GM12878 (cell line): Measurements from ENCODE around the gene ITGB8. TPM values are rescaled to one million over a fixed set of nuclear protein-coding genes. Genes with fewer than 3 reads are reported as not detected.

Experiments
- ATAC-seq: fragments of 200-7000 bp; cut with Tn5 transposase; 3 replicates; pipeline ENCODE4 v1.9.1; 2020; ENCODE audit warnings: mild to moderate bottlenecking, moderate library complexity
- BruUV-seq: library from RNA; stranded (reverse); fragments of 400-500 nt; replicated peaks from 2 replicates; lab custom pipeline; 2021; lab: Mats Ljungman, UMichigan
- CTCF ChIA-PET: fragments of 300-600 bp; sonication (Branson Sonifier 250); formaldehyde crosslinking; extraction: SDS; loops from one replicate; lab custom pipeline; 2021; ENCODE audit warnings: inconsistent platforms; lab: Yijun Ruan, JAX
- POLR2A ChIA-PET: fragments of 350-600 bp; formaldehyde crosslinking; extraction: SDS; loops from one replicate; lab custom pipeline; 2021; ENCODE audit warnings: inconsistent platforms; lab: Charles Lee
- RAD21 ChIA-PET: fragments of 300-600 bp; sonication (Branson Sonifier 250); formaldehyde crosslinking; loops from one replicate; lab custom pipeline; 2023; ENCODE audit warnings: antibody characterized with exemption; ENCODE audit not compliant: unreplicated experiment; lab: Charles Lee
- SMC1A ChIA-PET: fragments of 300-600 bp; sonication (Branson Sonifier 250); formaldehyde crosslinking; loops from one replicate; lab custom pipeline; 2023; ENCODE audit not compliant: unreplicated experiment, uncharacterized antibody; lab: Charles Lee
- DNase-seq: peaks from one replicate; pipeline ENCODE4 v3.0.0-alpha.2; 2011; ENCODE audit warnings: low read depth, low spot score
- FAIRE-seq: peaks from 3 replicates; lab custom pipeline; 2011; peaks lifted over from hg19 to GRCh38; lab: Jason Lieb, UNC
- H2AFZ ChIP-seq: 2 replicates; pipeline ENCODE4 v1.6.0; 2011; ENCODE audit warnings: low read depth, low read length, control low read depth; ENCODE audit not compliant: control insufficient read depth
- H3K27ac ChIP-seq: 2 replicates; pipeline ENCODE4 v1.5.1; 2011; ENCODE audit warnings: control low read depth; ENCODE audit not compliant: control insufficient read depth, insufficient read depth
- H3K27me3 ChIP-seq, 2 experiments: replicated peaks in 1 of 2; 2 replicates each; pipeline versions ENCODE4 v1.6.0 to v1.6.1; 2011; ENCODE audit warnings: low read length in 1 of 2; ENCODE audit not compliant: control insufficient read depth in 2 of 2, insufficient read depth in 2 of 2
- H3K36me3 ChIP-seq, 2 experiments: 2 replicates each; pipeline ENCODE4 v1.5.1; 2011; ENCODE audit warnings: low read length in 1 of 2; ENCODE audit not compliant: control insufficient read depth in 2 of 2, insufficient read depth in 2 of 2
- H3K4me1 ChIP-seq: 2 replicates; pipeline ENCODE4 v1.6.1; 2011; ENCODE audit warnings: mild to moderate bottlenecking, low read length, moderate library complexity, mixed read lengths; ENCODE audit not compliant: control insufficient read depth, insufficient read depth
- H3K4me2 ChIP-seq: 2 replicates; pipeline ENCODE4 v1.6.0; 2011; ENCODE audit warnings: control low read depth; ENCODE audit not compliant: control insufficient read depth, insufficient read depth
- H3K4me3 ChIP-seq: fragments of 200-600 bp; sonication (generic); 2 replicates; pipeline ENCODE4 v1.5.1; 2016
- H3K79me2 ChIP-seq: 2 replicates; pipeline ENCODE4 v1.6.0; 2011; ENCODE audit warnings: low read length; ENCODE audit not compliant: control insufficient read depth, insufficient read depth
- H3K9ac ChIP-seq: 2 replicates; pipeline ENCODE4 v1.8.0; 2011; ENCODE audit warnings: low read length, control low read depth, mixed read lengths; ENCODE audit not compliant: control insufficient read depth, insufficient read depth
- H3K9me3 ChIP-seq: replicated peaks from 3 replicates; pipeline ENCODE4 v1.5.1; 2011; ENCODE audit warnings: mild to moderate bottlenecking, low read length; ENCODE audit not compliant: control insufficient read depth, insufficient read depth
- H4K20me1 ChIP-seq: 2 replicates; pipeline ENCODE4 v1.6.0; 2011; ENCODE audit not compliant: control insufficient read depth, insufficient read depth
- ASH2L ChIP-seq: fragments of 300-600, 200-600 bp; sonication (generic); IDR thresholded peaks from 2 replicates; pipeline ENCODE4 v1.6.1; 2017; ENCODE audit warnings: low read depth, mild to moderate bottlenecking, borderline replicate concordance
- ATF7 ChIP-seq: fragments of 450-650 bp; IDR thresholded peaks from 2 replicates; pipeline ENCODE4 v1.6.1; 2016; ENCODE audit warnings: low read depth, mild to moderate bottlenecking
- BCL11A ChIP-seq: IDR thresholded peaks from 2 replicates; pipeline ENCODE4 v1.6.1; 2011; ENCODE audit warnings: low read depth, low read length
- CBX5 ChIP-seq: sonication (generic); IDR thresholded peaks from 2 replicates; pipeline ENCODE4 v1.6.1; 2016; ENCODE audit warnings: low read depth, moderate library complexity, mild to moderate bottlenecking, inconsistent platforms
- CEBPZ ChIP-seq: fragments of 150-350 bp; IDR thresholded peaks from 2 replicates; pipeline ENCODE4 v1.6.1; 2016; ENCODE audit warnings: low read depth, low read length
- ETV6 ChIP-seq, 2 experiments: fragments of 450-650 bp in 1 of 2; IDR thresholded peaks in 1 of 2; conservative IDR thresholded peaks in 1 of 2; 2 replicates each; pipeline ENCODE4 v1.6.1; 2014; ENCODE audit warnings: antibody characterized with exemption in 1 of 2, borderline replicate concordance in 1 of 2, low read depth in 1 of 2, mild to moderate bottlenecking in 1 of 2, moderate library complexity in 1 of 2
- GABPA ChIP-seq: IDR thresholded peaks from 2 replicates; pipeline ENCODE4 v1.6.1; 2014; ENCODE audit warnings: antibody characterized with exemption, low read depth, mild to moderate bottlenecking, inconsistent platforms
- KDM1A ChIP-seq: fragments of 200-600 bp; sonication (generic); IDR thresholded peaks from 2 replicates; pipeline ENCODE4 v1.6.1; 2016; ENCODE audit warnings: borderline replicate concordance
- NR2C1 ChIP-seq: fragments of 450-650 bp; IDR thresholded peaks from 2 replicates; pipeline ENCODE4 v1.6.1; 2017; ENCODE audit warnings: antibody characterized with exemption, mild to moderate bottlenecking, moderate library complexity
- PAX5 ChIP-seq: IDR thresholded peaks from 2 replicates; pipeline ENCODE4 v1.6.1; 2011; ENCODE audit warnings: low read depth, low read length, borderline replicate concordance
- SMARCA5 ChIP-seq: fragments of 450-650 bp; IDR thresholded peaks from 2 replicates; pipeline ENCODE4 v1.6.1; 2017; ENCODE audit warnings: mild to moderate bottlenecking
- TBL1XR1 ChIP-seq: IDR thresholded peaks from 2 replicates; pipeline ENCODE4 v1.6.1; 2012; ENCODE audit warnings: low read depth, low read length, improper control_type of control experiment
- ZNF384 ChIP-seq: IDR thresholded peaks from 2 replicates; pipeline ENCODE4 v1.6.1; 2012; ENCODE audit warnings: low read depth, mild to moderate bottlenecking, low read length, improper control_type of control experiment, borderline replicate concordance
- ZZZ3 ChIP-seq: IDR thresholded peaks from 2 replicates; pipeline ENCODE4 v1.6.1; 2011; ENCODE audit warnings: low read depth; ENCODE audit not compliant: control insufficient read depth, insufficient read length
- WGBS: methylation state at CpG from one replicate; pipeline ENCODE4 v1.1.6; 2016; ENCODE audit warnings: low lambda C conversion rate; ENCODE audit not compliant: insufficient replicate concordance, insufficient coverage; ENCODE audit errors: missing lambda C conversion rate; 5-methylcytosine and 5-hydroxymethylcytosine counted together
- in situ Hi-C: fragments of 300-500 bp; cut with MboI; formaldehyde crosslinking; loops from 9 replicates; pipeline ENCODE4 v1.14.3; 2018; ENCODE audit warnings: mixed read lengths
- intact Hi-C: fragments of 100-400 bp; cut with micrococcal nuclease; formaldehyde crosslinking; loops from one replicate; pipeline ENCODE4 v1.14.2; 2022; ENCODE audit not compliant: unreplicated experiment
- polyA plus RNA-seq, 11 experiments: library from polyadenylated mRNA; depleted of rRNA in 4 of 11; unstranded in 6 of 11; stranded (reverse) in 5 of 11; fragments of >200 nt; fragmentation: Nextera tagmentation in 4 of 11; fragmentation: Illumina TruSeq in 1 of 11; extraction: Ambion mirVana in 4 of 11; extraction: Trizol in 1 of 11; gene quantifications; 1 replicate in 1 of 11; 2 replicates in 10 of 11; pipeline versions ENCODE4 v1.2.1 to v1.2.3, GENCODE V29; 2011 to 2016; ENCODE audit warnings: inconsistent platforms in 2 of 11, missing spikeins in 2 of 11, low read depth in 1 of 11
- total RNA-seq, 4 experiments: library from RNA; depleted of rRNA in 3 of 4; stranded (reverse); fragments of >200 nt in 3 of 4; fragmentation: Illumina TruSeq in 1 of 4; extraction: Trizol in 1 of 4; gene quantifications; 2 replicates each; pipeline versions ENCODE4 v1.2.1 to v1.2.3, GENCODE V29; 2013 to 2021
- TF ChIP-seq, protein P1 (sequence below): fragments of 450-650 bp; IDR thresholded peaks from 2 replicates; pipeline ENCODE4 v1.6.1; 2016; ENCODE audit warnings: mild to moderate bottlenecking
- TF ChIP-seq, protein P2 (sequence below): fragments of 450-650 bp; IDR thresholded peaks from 2 replicates; pipeline ENCODE4 v1.6.1; 2016; ENCODE audit warnings: mild to moderate bottlenecking

ITGB8 gene
- total and polyA plus RNA-seq, 10 of the 15 experiments (the other 5 are each of a cell fraction or from before 2014, with no cell fraction given) = 0.37 to 26.2 (median 1.5) TPM

DNA sequence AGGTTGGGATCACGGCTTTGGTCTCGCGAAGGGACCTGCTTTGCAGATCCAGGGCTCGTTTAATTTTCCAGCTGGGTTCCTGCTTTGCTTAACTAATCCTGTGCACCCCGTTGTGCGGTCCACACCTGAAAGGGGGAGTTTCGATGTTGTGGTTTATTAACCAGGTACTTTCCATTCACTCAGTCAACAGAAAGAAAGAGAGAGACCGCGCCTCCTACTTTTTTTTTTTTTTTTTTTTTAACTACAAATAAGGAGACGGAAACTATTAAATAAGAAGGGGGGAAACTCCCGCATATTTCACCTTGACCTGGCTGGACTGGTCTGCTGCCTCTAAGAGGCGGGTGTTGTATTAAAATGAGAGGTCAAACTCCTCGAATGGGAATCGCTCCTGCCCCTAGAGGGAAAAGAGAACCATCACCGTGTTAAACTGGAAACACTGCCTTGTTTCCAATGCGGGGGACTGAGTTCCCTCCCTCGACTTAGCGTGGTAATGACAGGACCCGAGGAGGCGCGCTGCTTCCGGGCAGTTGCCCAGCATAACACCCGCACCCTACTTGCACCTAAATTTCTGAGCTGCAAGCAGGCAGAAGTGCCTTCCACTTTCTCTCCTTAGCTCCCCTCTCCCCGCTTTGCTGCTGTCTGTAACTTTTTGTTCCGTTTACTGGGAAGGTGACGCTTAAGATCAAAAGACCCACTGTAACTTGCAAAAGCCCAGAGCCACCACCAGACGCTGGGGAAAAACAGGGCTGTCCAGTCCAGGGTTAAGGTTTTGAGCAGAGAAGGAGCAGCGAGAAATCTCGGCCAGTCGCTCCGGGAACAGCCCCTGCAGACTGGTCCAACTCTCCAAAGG lies 1.1 kb upstream of the ITGB8 start:
- SMC1A ChIA-PET = interaction anchor here (0.6 to 4.8 kb wide), 17 partner anchors 17 to 135 kb away, joined by 3 to 38 read pairs (median 5); partner anchors contain the start of gene MACC1
- RAD21 ChIA-PET = interaction anchor here (0.7 to 3.0 kb wide), 25 partner anchors 13 to 581 kb away, joined by 3 to 24 read pairs (median 5); partner anchors contain the start of gene MACC1
- WGBS = 3% methylated on average over 30 of the region's 31 CpGs
- intact Hi-C loops = loop anchor here (1.0 to 5.0 kb wide), 8 partner anchors 29 to 622 kb away; partner anchors contain the start of genes MACC1 and POLR1F
- Histone ChIP-seq H3K36me3 (no peaks in the 10 kb centered on the region), H3K9ac (peak overlapping the region; percentile 83), H3K9me3 (no peaks in the 10 kb centered on the region), H2AFZ (peak overlapping the region; percentile 91), H3K4me1 (peaks cover 19% of the 10 kb centered on the region), H3K27me3 (no peaks in the 10 kb centered on the region; a peak in 1 of 4 replicates), H3K27ac (peak overlapping the region; percentile 87), H3K4me3 (peak overlapping the region; percentile 83), H3K79me2 (peaks cover 7% of the 10 kb centered on the region), H4K20me1 (no peaks in the 10 kb centered on the region), H3K4me2 (peak overlapping the region; percentile 100)
- TSS peak; percentile 47 for BruUV-seq
- CTCF ChIA-PET = interaction anchor here (0.5 to 3.1 kb wide), 13 partner anchors 11 to 145 kb away, joined by 3 to 17 read pairs (median 5); partner anchors contain the start of gene MACC1
- FAIRE-seq (peak; percentile 89), ATAC-seq (peak; percentile 57), DNase-seq (peak; percentile 76)
- POLR2A ChIA-PET = interaction anchor here (0.6 to 2.9 kb wide), 15 partner anchors 10 to 299 kb away, joined by 3 to 25 read pairs (median 4); no protein-coding TSS in a partner anchor
- in situ Hi-C loops = no loop called here
- TF ChIP-seq, protein P1, sequence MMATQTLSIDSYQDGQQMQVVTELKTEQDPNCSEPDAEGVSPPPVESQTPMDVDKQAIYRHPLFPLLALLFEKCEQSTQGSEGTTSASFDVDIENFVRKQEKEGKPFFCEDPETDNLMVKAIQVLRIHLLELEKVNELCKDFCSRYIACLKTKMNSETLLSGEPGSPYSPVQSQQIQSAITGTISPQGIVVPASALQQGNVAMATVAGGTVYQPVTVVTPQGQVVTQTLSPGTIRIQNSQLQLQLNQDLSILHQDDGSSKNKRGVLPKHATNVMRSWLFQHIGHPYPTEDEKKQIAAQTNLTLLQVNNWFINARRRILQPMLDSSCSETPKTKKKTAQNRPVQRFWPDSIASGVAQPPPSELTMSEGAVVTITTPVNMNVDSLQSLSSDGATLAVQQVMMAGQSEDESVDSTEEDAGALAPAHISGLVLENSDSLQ = no peak
- TF ChIP-seq ZNF384 (peak; percentile 98), ATF7 (peak; percentile 53; the same call in 1 of the 2 replicates), BCL11A (peak; percentile 73; the same call in 1 of the 2 replicates), GABPA (peak; percentile 14; the same call in 1 of the 2 replicates), KDM1A (no peak), ZZZ3 (no peak), ETV6 (conservative IDR thresholded peaks at IDR 0.05 in 1 of 2, IDR thresholded peaks at IDR 0.05 in 1 of 2; ENCODE audit: borderline replicate concordance in 1 of 2, low read depth in 1 of 2) (0 out of 4 replicates have a peak, but pooled peaks of 1 of the 2 experiments have one; percentile 18), NR2C1 (peak; percentile 46), TBL1XR1 (peak; percentile 45; the same call in 1 of the 2 replicates), PAX5 (0 out of 2 replicates have a peak, but pooled peaks have one; percentile 43), CBX5 (peak; percentile 5; the same call in 1 of the 2 replicates), ASH2L (no peak), CEBPZ (no peak), SMARCA5 (peak; percentile 69)
- TF ChIP-seq, protein P2, sequence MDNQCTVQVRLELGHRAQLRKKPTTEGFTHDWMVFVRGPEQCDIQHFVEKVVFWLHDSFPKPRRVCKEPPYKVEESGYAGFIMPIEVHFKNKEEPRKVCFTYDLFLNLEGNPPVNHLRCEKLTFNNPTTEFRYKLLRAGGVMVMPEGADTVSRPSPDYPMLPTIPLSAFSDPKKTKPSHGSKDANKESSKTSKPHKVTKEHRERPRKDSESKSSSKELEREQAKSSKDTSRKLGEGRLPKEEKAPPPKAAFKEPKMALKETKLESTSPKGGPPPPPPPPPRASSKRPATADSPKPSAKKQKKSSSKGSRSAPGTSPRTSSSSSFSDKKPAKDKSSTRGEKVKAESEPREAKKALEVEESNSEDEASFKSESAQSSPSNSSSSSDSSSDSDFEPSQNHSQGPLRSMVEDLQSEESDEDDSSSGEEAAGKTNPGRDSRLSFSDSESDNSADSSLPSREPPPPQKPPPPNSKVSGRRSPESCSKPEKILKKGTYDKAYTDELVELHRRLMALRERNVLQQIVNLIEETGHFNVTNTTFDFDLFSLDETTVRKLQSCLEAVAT = peak; percentile 62
